GM21360 (cell line): Measurements from ENCODE around the gene NIBAN1.
"Not testable (repeated sequence)": the region's sequence is repeated elsewhere in the genome, so short reads cannot be mapped to it uniquely, and the experiment has no call there.

Source experiments
- ATAC-seq: cut with Tn5 transposase; IDR thresholded peaks from one replicate; pipeline ENCODE4 v1.9.1; 2021; ENCODE audit warnings: mild to moderate bottlenecking, moderate library complexity; ENCODE audit not compliant: unreplicated experiment

NIBAN1 gene

GRCh38 chr1:184973272-184974055, 844 bp downstream of the NIBAN1 start:
- ATAC-seq: peak; percentile 51

- ATAC-seq: no peak
Observed at GRCh38 chr1:184972315-184973055, 1.8 kb downstream of the NIBAN1 start.

GRCh38 chr1:184971522-184972265, 2.6 kb downstream of the NIBAN1 start:
- ATAC-seq: no peak

- ATAC-seq: no peak
Observed at GRCh38 chr1:184970691-184971161, 3.6 kb downstream of the NIBAN1 start.

- ATAC-seq: no peak
Observed at GRCh38 chr1:184966989-184967388, 7.3 kb downstream of the NIBAN1 start.

GRCh38 chr1:184965944-184966860, 8.1 kb downstream of the NIBAN1 start:
- ATAC-seq: no peak

- ATAC-seq: no peak
Observed at GRCh38 chr1:184965439-184965838, 8.9 kb downstream of the NIBAN1 start.

GRCh38 chr1:184959626-184960025, 14.7 kb downstream of the NIBAN1 start:
- no peak for ATAC-seq

- ATAC-seq: no peak
Observed at GRCh38 chr1:184958554-184959353, 15.6 kb downstream of the NIBAN1 start.

GRCh38 chr1:184957901-184958300, 16.4 kb downstream of the NIBAN1 start:
- ATAC-seq: not testable (repeated sequence)

GRCh38 chr1:184956999-184957700, 17.2 kb downstream of the NIBAN1 start:
- ATAC-seq: no peak

- ATAC-seq: no peak
Observed at GRCh38 chr1:184954232-184954995, 19.9 kb downstream of the NIBAN1 start.

GRCh38 chr1:184953600-184954219, 20.6 kb downstream of the NIBAN1 start:
- no peak for ATAC-seq

GRCh38 chr1:184952428-184952827, 21.9 kb downstream of the NIBAN1 start:
- no peak for ATAC-seq

- ATAC-seq: no peak
Observed at GRCh38 chr1:184951788-184952187, 22.5 kb downstream of the NIBAN1 start.

- ATAC-seq: no peak
Observed at GRCh38 chr1:184950906-184951305, 23.4 kb downstream of the NIBAN1 start.

GRCh38 chr1:184950227-184950626, 24.1 kb downstream of the NIBAN1 start:
- no peak for ATAC-seq
